Hepatocyte (in vitro differentiated cells): ENCODE measurements around the gene SLC25A31. TPM values are rescaled to one million over a fixed set of nuclear protein-coding genes. Genes with fewer than 3 reads are reported as not detected.

Experiments
- DNase-seq: peaks from one replicate; pipeline ENCODE4 v3.0.0-alpha.2; 2016; ENCODE audit warnings: low spot score
- H2AFZ ChIP-seq: fragments of 200-600 bp; sonication (generic); 2 replicates; pipeline ENCODE4 v1.6.0; 2016; ENCODE audit warnings: antibody characterized with exemption, mild to moderate bottlenecking
- H3K27ac ChIP-seq: fragments of 200-600 bp; sonication (generic); 2 replicates; pipeline ENCODE4 v1.5.1; 2016; ENCODE audit warnings: mild to moderate bottlenecking
- H3K27me3 ChIP-seq: fragments of 200-600 bp; sonication (generic); 2 replicates; pipeline ENCODE4 v1.6.1; 2016
- H3K36me3 ChIP-seq: fragments of 200-600 bp; sonication (generic); replicated peaks from 2 replicates; pipeline ENCODE4 v1.5.1; 2016; ENCODE audit warnings: low read depth; ENCODE audit not compliant: insufficient read depth
- H3K4me1 ChIP-seq: fragments of 200-600 bp; sonication (generic); 2 replicates; pipeline ENCODE4 v1.5.1; 2016; ENCODE audit warnings: mild to moderate bottlenecking, moderate library complexity; ENCODE audit not compliant: insufficient read depth
- H3K4me2 ChIP-seq: fragments of 200-600 bp; sonication (generic); 2 replicates; pipeline ENCODE4 v1.6.0; 2016
- H3K4me3 ChIP-seq: fragments of 200-600 bp; sonication (generic); 2 replicates; pipeline ENCODE4 v1.5.1; 2016; ENCODE audit warnings: mild to moderate bottlenecking
- H3K79me2 ChIP-seq: fragments of 200-600 bp; sonication (generic); 2 replicates; pipeline ENCODE4 v1.6.0; 2017; ENCODE audit warnings: mild to moderate bottlenecking
- H3K9me2 ChIP-seq: fragments of 200-600 bp; sonication (generic); replicated peaks from 2 replicates; pipeline ENCODE4 v1.6.0; 2017; ENCODE audit warnings: mild to moderate bottlenecking; ENCODE audit not compliant: insufficient read depth
- H3K9me3 ChIP-seq: fragments of 200-600 bp; sonication (generic); 2 replicates; pipeline ENCODE4 v1.5.1; 2016; ENCODE audit warnings: low read depth, mild to moderate bottlenecking
- H4K20me1 ChIP-seq: fragments of 200-600 bp; sonication (generic); 2 replicates; pipeline ENCODE4 v1.6.0; 2016; ENCODE audit warnings: mild to moderate bottlenecking; ENCODE audit not compliant: insufficient read depth, poor library complexity, severe bottlenecking
- CTCF ChIP-seq: fragments of 200-600 bp; sonication (generic); IDR thresholded peaks from 2 replicates; pipeline ENCODE4 v1.5.1; 2016; ENCODE audit warnings: antibody characterized with exemption, mild to moderate bottlenecking; ENCODE audit not compliant: poor library complexity
- EZH2 ChIP-seq: fragments of 200-600 bp; sonication (generic); IDR thresholded peaks from 2 replicates; pipeline ENCODE4 v1.6.1; 2016; ENCODE audit warnings: antibody characterized with exemption, mild to moderate bottlenecking, borderline replicate concordance
- EZH2phosphoT487 ChIP-seq: fragments of 200-600 bp; sonication (generic); IDR thresholded peaks from one replicate; pipeline ENCODE4 v1.6.1; 2018; ENCODE audit warnings: antibody characterized with exemption, mild to moderate bottlenecking, low read depth, moderate library complexity; ENCODE audit not compliant: unreplicated experiment, severe bottlenecking
- WGBS: methylation state at CpG from one replicate; pipeline ENCODE4 v1.1.6; 2016; ENCODE audit warnings: low lambda C conversion rate; ENCODE audit errors: missing lambda C conversion rate; 5-methylcytosine and 5-hydroxymethylcytosine counted together
- polyA plus RNA-seq: library from polyadenylated mRNA; unstranded; fragments of >200 nt; fragmentation: Nextera tagmentation; extraction: Ambion mirVana; gene quantifications from 2 replicates; pipeline ENCODE4 v1.2.1, GENCODE V29; 2016
- total RNA-seq: library from RNA; depleted of rRNA; stranded (reverse); fragments of >200 nt; gene quantifications from 2 replicates; pipeline ENCODE4 v1.2.3, GENCODE V29; 2014

Gene SLC25A31
- total and polyA plus RNA-seq, 2 experiments from 2014 or later, result not detected

- no peak overlapping the region for H2AFZ ChIP-seq
- no peak overlapping the region for H3K4me2 ChIP-seq
- H3K79me2 ChIP-seq, result no peaks in the 10 kb centered on the region
- no peaks in the 10 kb centered on the region for H4K20me1 ChIP-seq
- TF ChIP-seq EZH2phosphoT487, result no peak
- no peak for TF ChIP-seq CTCF
- no peak for TF ChIP-seq EZH2
- H3K27ac ChIP-seq, result no peak overlapping the region
- H3K4me3 ChIP-seq, result no peak overlapping the region
- 97% methylated on average over 19 of the region's 19 CpGs for WGBS
- no peak for DNase-seq
- H3K36me3 ChIP-seq, result no peaks in the 10 kb centered on the region
- no peaks in the 10 kb centered on the region for H3K4me1 ChIP-seq
- H3K9me2 ChIP-seq, result no peaks in the 10 kb centered on the region
- H3K27me3 ChIP-seq, result no peaks in the 10 kb centered on the region
- H3K9me3 ChIP-seq, result no peaks in the 10 kb centered on the region
Measured at GRCh38 chr4:127731406-127731805, 1.2 kb downstream of the SLC25A31 start.

- no peaks in the 10 kb centered on the region for H4K20me1 ChIP-seq
- H3K79me2 ChIP-seq, result no peaks in the 10 kb centered on the region
- no peaks in the 10 kb centered on the region for H3K4me1 ChIP-seq
- no peaks in the 10 kb centered on the region for H3K27me3 ChIP-seq
- no peak overlapping the region for H3K4me3 ChIP-seq
- no peaks in the 10 kb centered on the region for H3K9me3 ChIP-seq
- H3K36me3 ChIP-seq, result no peaks in the 10 kb centered on the region
- H3K9me2 ChIP-seq, result no peaks in the 10 kb centered on the region
- TF ChIP-seq EZH2, result no peak
- no peak for TF ChIP-seq EZH2phosphoT487
- peak; percentile 67 for TF ChIP-seq CTCF
- no peak overlapping the region for H3K27ac ChIP-seq
- DNase-seq, result peak; percentile 32
- no peak overlapping the region for H2AFZ ChIP-seq
- H3K4me2 ChIP-seq, result no peak overlapping the region
- 22% methylated on average over 8 of the region's 8 CpGs for WGBS
Measured at GRCh38 chr4:127732623-127733328, 2.6 kb downstream of the SLC25A31 start.

- Histone ChIP-seq H3K9me2 (no peaks in the 10 kb centered on the region), H2AFZ (no peak overlapping the region), H3K4me3 (no peak overlapping the region), H3K79me2 (no peaks in the 10 kb centered on the region), H3K9me3 (no peaks in the 10 kb centered on the region), H3K27ac (no peak overlapping the region), H3K4me2 (no peak overlapping the region), H3K36me3 (no peaks in the 10 kb centered on the region), H4K20me1 (no peaks in the 10 kb centered on the region), H3K4me1 (no peaks in the 10 kb centered on the region), H3K27me3 (no peaks in the 10 kb centered on the region)
- no peak for DNase-seq
- TF ChIP-seq CTCF (no peak), EZH2phosphoT487 (no peak), EZH2 (no peak)
- WGBS, result 94% methylated on average over 2 of the region's 2 CpGs
Measured at GRCh38 chr4:127734976-127735375, 4.8 kb downstream of the SLC25A31 start.
